HG03565 (cell line): ENCODE measurements around the gene TEX13B.

Experiments used
- ATAC-seq: cut with Tn5 transposase; IDR thresholded peaks from one replicate; pipeline ENCODE4 v1.9.1; 2021; ENCODE audit warnings: mild to moderate bottlenecking, moderate library complexity; ENCODE audit not compliant: unreplicated experiment

TEX13B gene

GRCh38 chrX:107940095-107940494 is 42.1 kb downstream of the TEX13B start:
- ATAC-seq = no peak

GRCh38 chrX:107936434-107936730 is 45.8 kb downstream of the TEX13B start:
- ATAC-seq = no peak

DNA sequence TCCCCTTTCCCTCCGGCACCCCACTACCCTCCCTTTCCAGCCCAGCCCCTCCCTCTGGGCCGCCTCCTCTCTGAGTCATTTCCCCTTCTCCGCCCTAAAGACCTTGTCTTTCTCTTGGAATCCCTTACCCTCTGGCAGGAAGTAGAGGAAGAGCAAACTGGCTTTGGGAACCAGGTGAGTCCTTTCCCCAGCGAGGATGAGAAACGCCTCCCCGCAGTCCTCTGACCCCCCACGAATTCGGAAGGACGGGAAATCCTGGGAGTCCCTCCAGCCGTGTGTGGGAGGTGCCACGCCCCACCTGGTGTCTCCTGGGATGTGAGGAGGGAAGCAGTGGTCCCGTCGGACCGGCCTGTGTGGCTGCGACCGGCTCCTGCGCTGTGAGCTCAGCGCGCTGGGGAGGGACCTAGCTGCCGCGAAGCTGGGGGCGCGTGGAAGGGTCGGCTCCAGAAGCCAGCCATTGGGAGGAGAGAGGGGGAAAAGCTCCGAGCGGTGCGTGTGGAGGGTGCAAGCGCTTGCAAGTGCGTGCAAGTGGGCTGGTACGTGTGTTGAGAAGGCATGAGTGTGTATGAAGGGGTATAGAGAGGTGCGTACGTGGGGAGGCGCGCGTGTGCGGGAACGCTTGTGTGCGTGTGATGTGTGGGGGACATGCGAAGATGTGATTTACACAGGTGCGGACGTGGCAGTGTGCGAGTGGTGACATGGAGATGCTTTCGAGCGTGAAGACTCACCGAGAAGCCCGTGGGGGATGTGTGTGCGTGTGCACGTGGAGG is 46.3 kb downstream of the TEX13B start:
- no peak for ATAC-seq

- no peak for ATAC-seq
Measured at GRCh38 chrX:107935200-107935599, 47.0 kb downstream of the TEX13B start.

DNA sequence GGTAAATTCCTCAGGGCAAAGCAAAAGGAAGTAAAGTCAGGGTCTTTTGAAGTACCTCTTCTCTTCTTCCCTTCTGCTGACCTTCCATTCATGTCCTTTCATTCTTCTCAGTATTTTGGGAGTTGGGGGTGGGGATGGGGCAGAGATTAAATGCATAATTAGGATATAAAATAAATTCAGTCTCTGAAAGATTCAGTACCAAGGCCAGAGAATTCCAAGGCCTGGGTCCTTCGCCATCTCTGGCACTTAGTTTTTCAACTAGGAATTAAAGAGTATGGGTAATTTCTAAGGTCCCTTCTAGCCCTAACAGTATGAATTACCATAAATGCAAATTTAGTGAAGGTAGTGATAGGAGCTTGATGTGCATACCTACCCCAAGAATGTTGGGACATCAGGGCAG is 47.9 kb downstream of the TEX13B start:
- no peak for ATAC-seq
